NCI-H1417 treated with DMSO at 0.1 percent for 48 hours (cell line): ENCODE measurements around the gene LDLRAD2.
"Not testable (repeated sequence)": the region's sequence is repeated elsewhere in the genome, so short reads cannot be mapped to it uniquely, and the experiment has no call there.

ENCODE experiments used
- DNase-seq: peaks from one replicate; lab custom pipeline; 2025; lab: John Stamatoyannopoulos, UW

Gene LDLRAD2

DNA sequence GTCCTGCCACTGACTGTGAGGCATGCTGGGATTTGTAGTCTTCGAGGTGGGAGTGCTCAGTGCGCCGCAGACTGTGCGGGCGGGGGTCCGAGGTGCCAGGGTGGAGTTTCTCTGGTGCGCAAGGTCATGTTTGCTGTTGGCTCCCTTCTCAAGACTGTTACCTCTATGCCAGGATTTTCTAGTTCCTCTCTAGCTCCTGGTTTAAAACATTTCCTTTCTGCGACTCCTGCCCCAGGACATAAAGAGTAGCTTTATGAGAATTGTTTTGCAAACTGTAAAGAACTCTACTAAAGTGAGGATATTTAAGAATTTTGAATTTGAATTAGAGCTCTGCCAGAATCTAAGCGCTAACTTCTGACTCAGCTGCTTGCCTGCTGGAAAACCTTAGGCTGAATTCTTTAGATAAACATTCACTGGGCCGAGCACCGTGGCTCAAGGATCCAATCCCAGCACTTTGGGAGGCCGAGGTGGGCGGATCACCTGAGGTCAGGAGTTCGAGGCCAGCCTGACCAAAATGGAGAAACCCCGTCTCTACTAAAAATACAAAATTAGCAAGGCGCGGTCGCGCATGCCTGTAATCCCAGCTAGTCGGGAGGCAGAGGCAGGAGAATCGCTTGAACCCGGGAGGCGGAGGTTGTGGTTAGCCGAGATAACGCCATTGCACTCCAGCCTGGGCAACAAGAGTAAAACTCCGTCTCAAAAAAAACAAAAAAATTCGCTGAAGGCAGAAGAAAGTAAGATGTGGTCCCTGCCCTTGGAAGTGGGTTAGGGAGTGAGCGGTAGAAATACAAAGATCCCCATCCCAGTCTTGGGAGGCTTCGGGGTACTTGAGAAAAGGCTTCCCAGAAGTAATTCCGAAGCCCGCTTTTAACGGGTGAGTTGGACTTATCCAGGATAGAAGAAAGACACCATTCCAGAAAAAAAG lies 28.1 kb upstream of the LDLRAD2 start:
- no peak for DNase-seq

DNA sequence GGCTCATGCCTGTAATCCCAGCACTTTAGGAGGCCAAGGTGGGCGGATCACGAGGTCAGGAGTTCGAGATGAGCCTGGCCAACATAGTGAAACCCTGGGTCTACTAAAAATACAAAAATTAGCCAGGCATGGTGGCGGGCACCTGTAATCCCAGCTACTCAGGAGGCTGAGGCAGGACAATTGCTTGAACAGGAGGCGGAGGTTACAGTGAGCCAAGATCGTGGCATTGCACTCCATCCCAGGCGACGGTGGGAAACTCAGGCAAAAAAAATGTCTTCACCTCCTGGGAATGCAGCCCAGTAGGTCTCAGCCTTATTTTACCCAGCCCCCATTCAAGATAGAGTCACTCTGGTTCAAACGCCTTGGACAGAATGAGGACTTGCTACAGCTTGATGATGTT lies 26.3 kb upstream of the LDLRAD2 start:
- DNase-seq = not testable (repeated sequence)

DNA sequence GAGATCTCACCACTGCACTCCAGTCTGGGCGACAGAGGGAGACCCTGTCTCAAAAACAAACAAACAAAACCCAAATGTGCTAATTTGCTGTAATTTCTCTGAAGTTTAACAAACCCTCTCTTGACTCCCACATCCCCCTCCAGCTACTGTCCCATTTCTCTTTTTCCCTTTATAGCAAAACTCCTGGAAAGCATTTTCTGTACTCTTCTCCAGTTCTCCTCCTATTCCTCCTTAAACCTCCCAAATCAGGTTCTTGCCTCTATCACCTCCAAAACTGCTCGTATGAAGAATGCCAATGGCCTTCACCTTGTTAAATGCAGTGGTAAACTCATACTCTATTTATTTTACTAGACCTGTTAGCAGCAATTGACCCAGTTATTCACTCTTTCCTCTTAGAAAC lies 25.4 kb upstream of the LDLRAD2 start:
- no peak for DNase-seq

DNA sequence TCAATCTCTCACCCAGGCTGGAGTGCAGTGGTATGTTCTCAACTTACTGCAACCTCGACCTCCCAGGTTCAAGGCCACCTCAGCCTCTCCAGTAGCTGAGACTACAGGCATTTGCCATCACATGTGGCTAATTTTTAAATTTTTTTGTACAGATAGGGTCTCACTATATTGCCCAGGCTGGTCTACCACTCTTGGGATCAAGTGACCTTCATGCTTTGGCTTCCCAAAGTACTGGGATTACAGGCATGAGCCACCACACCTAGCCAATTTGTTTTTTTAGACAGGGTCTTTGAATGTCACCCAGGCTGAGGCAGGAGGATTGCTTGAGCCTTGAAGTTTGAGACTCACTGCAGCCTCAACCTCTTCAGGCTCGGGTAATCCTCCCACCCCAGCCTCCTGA lies 19.0 kb upstream of the LDLRAD2 start:
- DNase-seq = no peak

DNA sequence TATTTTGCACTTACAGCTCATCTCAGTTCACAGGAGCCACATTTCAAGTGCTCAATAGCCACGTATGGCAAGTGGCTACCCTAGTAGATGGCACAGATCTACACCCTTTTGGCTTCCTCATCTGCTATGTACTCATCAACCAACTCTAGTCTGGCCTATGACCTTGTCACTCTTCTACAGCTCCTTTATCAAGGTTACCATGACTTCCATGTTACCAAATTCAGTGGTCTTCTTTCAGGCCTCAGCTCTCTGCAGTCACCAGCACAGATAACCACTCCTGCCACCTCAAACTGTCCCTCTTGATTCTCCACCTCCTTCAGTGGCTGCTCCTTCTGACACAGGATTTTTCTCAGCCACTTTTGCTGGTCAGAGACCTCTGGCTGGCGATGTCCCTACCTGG lies 17.4 kb upstream of the LDLRAD2 start:
- DNase-seq = no peak

DNA sequence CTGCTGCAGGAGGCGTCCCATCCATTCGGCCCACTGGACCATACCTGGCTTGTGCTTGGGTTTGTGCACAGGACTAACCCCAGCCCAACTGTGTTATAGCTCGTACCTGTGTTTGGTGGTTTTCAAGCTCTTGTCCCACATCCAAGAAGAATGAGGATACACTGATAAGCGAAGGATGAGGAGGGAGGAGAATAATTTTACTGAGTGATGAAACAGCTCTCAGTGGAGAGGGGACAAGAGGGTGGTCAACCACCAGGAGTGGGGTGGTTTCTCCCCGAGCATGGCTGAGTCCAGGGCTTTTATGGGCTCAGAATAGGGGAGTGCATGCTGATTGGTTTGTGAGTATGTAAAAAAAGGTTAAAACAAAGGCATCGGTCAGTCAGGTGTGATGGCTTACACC lies 17.0 kb upstream of the LDLRAD2 start:
- no peak for DNase-seq

DNA sequence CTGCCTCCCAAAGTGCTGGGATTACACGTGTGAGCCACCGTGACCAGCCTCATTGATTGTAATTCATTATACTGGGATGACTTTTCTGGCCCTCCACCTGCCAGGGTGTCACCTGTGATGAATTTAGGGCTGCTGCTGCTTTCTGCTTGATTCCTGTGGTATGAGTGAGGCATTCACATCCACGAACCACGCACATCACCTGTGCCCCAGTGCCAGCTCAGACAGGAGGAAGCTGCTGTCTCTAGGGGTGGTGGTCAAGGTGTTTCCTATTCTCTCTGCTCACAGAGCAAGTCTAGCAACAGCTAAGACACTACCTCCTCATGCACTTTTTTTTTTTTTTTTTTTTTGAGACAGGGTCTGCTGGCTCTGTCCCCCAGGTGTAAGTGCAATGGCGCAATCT lies 12.3 kb upstream of the LDLRAD2 start:
- no peak for DNase-seq

DNA sequence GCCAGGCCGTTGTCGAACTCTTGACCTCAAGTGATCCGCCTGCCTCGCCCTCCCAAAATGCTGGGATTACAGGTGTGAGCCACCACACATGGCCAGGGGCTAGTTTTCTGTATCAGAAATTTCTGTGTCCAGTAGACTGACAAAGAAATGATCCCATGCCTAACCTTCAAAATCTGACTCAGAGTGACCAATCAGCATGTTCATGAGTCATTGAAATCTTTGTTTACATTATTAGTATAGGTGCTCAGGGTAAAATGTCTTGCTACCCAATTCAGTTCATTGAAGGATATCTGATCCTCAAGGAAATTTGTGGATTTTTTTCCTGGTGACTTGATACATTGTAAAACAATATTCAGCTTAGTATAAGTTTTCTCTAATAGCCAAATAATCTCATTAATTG lies 11.0 kb upstream of the LDLRAD2 start:
- DNase-seq = no peak

DNA sequence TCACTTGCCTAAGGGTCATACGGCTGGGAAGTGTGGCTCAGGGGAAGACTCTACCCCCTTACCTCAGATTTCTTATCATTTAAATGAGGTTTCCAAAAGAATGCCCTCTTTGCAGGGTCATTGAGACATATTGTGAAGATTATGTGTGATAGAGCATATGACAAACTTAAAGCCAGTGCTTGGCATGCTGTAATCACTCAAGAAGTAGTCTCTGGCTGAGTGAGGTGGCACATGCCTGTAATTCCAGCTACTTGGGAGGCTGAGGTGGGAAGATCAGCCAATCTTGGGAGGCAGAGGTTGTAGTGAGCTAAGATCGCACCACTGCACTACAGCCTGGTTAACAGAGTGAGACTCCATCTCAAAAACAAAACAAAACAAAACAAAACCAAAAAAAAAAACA lies 7.5 kb upstream of the LDLRAD2 start:
- DNase-seq = no peak

DNA sequence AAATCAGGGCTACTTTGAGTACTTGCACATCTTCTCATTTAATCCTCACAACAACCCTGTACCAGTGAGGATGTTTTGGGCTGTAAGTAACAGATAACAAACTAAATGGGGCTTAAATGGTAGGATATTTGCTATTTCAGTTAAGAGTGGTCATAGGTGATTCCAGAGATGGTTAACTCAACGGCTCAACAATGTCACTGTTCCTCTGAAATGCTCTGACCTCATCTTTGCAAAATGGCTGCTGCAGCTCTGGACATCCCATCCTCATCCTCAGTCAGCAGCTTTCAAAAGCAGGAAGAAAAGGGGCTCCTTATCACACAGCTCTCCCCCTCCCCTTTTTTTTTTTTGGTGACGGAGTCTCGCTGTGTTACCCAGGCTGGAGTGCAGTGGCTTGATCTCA lies 1.5 kb downstream of the LDLRAD2 start:
- no peak for DNase-seq

DNA sequence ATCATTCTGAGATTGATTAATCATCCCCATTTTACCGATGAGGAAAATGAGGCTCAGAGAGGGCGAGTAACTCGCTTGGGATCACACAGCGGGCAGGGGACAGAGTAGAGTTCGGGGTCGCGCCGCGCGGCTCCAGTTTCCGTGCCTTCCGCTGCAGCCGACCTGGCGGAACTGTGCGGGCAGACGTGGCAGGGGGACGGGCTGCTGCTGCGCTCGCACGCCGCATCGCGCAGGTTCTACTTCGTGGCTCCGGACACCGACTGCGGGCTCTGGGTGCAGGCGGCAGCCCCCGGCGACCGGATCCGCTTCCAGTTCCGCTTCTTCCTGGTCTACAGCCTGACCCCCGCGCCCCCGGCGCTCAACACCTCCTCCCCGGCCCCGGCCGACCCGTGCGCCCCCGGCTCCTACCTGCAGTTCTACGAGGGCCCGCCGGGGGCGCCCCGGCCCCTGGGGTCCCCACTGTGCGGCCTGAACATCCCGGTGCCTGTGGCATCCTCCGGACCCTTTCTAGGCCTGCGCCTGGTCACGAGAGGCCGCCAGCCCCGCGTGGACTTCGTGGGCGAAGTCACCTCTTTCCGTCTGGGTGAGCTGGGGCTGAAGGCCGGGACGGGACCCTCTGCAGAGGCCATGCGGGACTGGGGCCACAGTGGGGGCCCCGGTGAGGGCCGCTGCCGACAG lies 2.3 kb downstream of the LDLRAD2 start:
- no peak for DNase-seq

DNA sequence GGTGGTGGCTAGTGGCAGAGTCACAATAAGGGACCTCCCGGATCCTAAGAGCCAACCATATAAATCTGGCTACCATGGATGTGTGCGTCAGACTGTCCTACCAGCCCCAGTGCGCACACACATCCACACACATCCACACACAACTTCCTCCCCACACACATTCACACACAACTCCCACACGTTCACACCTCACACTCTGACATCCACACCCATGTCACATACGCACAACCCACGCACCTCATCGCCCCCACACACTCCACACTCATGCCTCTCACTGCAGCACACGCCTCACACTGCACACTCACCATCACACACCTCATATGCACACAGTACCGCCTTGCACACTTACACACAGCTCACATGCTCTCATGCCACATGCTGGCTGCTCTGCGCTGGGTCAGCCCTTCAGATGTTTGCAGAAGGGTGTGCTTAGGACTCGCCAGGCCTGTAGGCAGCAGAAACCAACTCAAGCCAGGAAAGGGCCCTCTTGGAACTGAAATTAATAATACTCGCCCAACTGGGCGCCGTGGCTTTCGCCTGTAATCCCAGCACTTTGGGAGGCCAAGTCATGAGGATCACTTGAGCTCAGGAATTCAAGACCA lies 3.0 kb downstream of the LDLRAD2 start:
- no peak for DNase-seq

DNA sequence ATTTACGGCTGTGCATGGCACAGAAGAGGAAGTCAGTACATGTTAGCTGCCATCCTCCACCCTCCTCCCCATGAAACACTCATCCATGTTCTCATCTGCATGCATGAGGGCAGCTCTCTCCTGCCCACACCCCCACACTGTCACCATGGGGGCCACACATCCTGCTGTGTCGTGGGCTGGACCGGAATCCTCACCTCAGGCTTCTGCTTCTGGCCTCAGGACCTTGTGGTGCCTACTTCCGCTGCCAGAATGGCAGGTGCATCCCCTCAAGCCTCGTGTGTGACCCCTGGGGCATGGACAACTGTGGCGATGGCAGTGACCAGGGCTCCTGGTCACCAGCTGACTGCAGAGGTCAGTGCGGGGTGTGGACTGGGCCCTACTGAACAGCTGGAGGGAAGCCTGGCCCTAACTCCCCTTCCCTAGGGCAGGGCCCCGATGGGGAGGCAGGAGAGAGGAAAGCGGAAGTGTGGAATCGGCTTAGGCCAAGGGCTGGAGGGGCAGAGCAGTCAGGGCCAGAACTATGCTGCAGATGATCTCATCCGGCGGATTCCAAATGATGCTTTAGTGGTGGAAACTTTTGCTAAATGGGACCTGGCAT lies 3.8 kb downstream of the LDLRAD2 start:
- no peak for DNase-seq

DNA sequence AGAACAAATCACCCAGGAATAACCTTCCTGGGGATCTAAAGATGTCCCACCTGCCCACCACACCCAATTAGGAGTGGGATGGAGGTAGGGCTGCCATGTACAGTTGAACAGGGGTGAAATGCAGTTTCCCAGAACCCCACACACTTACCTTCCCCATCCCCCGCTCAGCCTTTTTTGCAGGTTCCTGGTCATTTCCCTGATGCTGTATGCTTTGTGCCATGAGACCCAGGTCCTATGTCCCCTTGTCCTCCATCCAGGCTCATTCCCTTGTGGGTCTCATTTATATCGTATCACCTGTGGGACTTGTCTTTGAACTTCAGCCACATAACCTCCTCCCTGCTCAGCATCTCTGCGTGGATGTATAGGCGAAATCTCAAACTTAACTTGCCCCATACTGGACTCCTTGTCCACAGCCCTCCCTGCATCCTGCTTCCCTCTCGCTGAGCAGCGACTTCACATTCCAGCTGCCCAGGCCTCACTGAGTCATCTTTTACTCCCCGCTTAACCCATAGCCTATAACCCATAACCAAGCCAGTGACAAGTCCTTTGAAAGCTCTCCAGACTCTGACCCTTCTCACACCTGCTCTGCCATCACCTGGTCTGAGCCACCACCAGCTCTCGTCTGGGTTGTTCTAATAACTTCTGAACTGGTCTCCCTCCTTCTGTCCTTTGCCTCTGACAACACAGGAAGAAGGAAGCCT lies 4.7 kb downstream of the LDLRAD2 start:
- no peak for DNase-seq

DNA sequence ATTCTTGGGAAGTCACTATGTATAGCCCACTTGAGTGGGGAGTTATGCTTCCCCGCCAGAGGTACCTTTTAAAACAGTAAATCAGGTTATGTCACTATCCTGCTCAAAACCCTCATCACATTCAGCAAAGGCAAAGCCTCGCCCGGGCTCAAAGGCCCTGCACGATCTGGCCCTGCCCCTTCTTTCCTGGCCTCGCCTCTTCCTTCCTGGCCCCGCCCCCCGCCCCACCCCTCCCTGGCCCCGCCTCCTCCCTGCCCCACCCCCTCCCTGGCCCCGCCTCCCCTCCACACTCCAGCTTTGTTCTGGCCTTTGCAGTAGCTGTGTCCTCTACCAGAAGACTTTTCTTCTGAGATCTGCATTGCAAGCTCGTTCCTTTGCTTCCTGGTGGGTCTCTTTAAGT lies 6.6 kb downstream of the LDLRAD2 start:
- DNase-seq = no peak

DNA sequence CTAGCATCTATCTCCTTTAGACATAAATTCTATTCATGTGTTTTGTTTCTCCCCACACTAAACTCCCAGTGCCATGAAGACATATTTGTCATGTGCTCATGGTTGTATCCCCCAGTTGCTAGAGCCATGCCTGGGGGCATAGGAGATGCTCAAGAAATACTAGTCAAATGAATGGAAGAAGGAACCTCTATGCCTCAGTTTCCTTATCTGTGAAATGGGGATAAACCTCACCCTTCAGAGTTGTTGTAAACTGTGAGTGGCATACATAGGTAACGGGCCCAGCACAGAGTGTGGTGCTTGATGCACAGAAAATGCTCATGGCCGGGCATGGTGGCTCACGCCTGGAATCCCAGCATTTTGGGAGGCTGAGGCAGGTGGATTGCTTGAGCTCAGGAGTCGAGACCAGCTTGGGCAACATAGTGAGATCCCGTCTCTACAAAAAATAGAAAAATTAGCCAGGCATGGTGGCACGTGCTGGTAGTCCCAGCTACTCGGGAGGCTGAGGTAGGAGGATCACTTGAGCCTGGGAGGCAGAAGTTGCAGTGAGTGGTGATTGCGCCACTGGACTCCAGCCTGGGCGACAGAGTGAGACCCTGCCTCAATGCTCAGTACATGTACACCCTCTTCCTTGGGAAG lies 8.7 kb downstream of the LDLRAD2 start:
- no peak for DNase-seq

DNA sequence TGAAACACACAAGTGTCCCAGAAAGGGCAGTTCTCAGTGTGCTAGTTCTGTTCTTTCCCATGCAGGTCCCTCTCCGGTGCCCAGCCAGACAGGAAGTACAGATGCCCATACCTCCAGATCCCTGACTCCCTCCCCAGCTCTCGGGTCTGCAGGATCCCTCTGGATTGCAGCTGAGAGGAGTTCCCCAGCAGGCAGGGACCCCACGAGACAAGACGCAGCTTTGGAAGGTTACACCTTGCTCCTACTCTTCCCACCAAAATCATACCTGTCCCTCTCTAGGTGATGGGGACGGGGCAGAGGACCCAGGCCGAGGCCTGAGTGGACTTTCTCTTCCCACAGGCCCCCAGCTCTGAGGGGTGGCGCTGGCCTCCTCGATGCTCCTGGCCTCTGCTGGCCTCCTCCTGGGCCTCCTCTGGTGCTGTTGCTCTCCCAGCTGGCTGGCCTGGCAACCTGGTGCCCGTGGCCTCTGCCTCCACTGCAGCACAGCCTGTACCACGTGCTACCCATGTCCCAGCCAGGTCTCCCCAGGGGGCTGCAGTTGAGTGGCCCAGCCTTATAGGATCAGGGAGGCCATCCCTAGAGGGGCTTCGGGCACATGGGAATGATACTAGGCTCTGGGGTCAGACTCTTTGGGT lies 9.4 kb downstream of the LDLRAD2 start:
- no peak for DNase-seq

DNA sequence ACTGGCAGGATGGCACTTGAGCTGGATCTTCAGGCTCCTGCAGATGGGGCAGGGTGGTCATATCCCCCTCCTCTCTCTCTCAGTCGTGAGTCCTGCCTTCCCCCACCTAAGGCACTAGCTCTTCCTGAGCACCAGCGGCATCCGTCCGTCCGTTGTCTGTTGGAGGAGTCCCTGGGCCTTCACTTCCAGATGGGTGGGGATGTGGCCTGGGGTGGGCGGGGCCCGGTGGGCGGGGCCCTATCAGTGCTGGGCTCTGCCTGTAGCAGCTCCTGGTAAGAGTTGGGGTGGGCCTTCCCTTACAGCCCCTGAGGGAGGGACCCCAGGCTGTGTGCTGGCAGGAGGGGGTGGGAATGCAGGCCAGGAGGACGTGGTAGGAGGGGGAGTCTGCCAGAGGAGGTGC lies 10.3 kb downstream of the LDLRAD2 start:
- no peak for DNase-seq

DNA sequence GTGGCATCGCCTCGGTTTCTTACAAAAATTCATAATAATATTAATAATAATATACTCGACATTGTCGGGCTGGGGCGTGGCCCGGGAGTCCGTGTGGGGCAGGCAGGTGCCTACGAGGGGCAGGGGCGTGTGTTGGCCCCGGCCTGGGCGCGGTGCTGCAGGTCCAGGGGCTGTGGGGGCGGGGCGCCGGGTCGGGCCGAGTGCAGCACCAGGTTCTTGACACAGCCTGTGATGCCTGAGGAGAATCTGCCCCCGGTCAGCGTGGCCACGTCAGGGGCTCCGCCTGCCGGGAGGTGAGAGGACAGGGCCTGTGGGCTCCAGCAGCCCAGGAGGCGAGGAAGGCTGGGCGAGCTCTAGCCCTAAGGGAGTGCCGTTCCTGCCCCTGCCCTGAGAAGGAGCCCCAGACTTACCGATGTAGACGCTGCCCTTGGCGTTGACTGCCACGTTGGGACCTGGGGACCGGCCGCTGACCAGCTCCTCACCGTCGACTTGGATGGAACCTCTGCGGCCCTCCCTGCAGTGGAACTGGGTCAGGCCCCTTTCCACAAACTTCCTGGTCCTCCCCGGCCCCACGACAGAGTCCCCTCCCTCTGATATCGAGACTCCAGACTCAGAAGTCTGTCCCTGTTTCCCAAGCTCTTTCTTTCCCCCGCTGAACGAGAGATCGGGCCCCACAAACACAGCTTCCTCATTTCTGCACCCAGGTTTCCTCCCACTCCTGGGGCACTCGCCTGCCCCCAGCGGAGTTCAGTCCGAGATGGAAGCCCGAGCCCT lies 11.3 kb downstream of the LDLRAD2 start:
- DNase-seq = no peak

DNA sequence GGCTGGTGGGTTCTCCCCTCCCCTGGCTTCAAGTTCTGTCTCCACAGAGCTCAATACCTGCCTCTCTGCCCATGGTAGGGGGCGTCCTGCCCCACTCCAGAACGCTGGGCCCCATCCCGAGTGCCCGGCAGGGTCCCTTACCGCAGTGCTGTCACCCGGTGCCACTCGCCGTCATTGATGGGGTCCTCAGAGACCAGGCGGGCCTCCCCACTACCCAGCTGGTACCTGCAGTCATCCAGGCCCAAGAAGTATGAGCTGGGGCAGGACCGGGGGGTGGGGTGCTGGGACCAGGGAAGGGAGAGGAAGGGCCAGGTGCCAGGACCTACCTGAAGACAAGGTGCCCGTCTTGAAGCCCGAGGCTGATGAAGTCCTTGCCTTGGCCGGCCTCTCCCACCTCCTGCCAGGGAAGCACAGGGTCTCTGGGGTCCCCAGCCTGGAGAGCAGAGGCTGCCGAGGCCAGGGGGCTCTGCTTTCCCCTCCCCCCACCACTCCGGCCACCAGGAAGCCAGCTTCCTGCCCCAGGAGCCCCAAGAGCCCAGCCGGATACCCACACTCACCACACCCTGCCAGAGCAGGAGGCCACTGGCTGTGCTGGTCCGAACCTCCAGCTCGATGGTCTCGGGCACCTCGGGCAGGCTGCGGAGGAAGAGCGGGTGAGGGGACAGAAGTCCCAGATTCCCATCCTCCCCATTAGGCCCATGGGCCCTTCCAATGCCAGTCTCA lies 12.1 kb downstream of the LDLRAD2 start:
- DNase-seq = no peak
